K562 (cell line): ENCODE results near the gene USP20. TPM values are rescaled to one million over a fixed set of nuclear protein-coding genes. Genes with fewer than 3 reads are reported as not detected.

Source experiments
- E2F6 ChIP-seq, 2 experiments: IDR thresholded peaks; 2 replicates each; pipeline ENCODE4 v1.6.1; 2011; ENCODE audit warnings: borderline replicate concordance in 1 of 2, control low read depth in 1 of 2, low read depth in 1 of 2, low read length in 1 of 2, mild to moderate bottlenecking in 1 of 2, mixed read lengths in 1 of 2, moderate library complexity in 1 of 2; ENCODE audit not compliant: insufficient read depth in 1 of 2, insufficient read length in 1 of 2, poor library complexity in 1 of 2, severe bottlenecking in 1 of 2; ENCODE audit errors: extremely low read depth in 1 of 2
- EGR1 ChIP-seq: fragments of 450-650 bp; conservative IDR thresholded peaks from 2 replicates; pipeline ENCODE4 v1.6.1; 2017; ENCODE audit warnings: mild to moderate bottlenecking
- GTF2A2 ChIP-seq: IDR thresholded peaks from 2 replicates; pipeline ENCODE4 v1.6.1; 2016; ENCODE audit warnings: mild to moderate bottlenecking, missing genetic modification characterization, missing compliant biosample characterization
- MNT ChIP-seq, 2 experiments: fragments of 450-650 bp; conservative IDR thresholded peaks; 2 replicates each; pipeline ENCODE4 v1.6.1; 2017; ENCODE audit warnings: mild to moderate bottlenecking in 2 of 2, moderate library complexity in 2 of 2
- MYBL2 ChIP-seq, 2 experiments: fragments of 450-650 bp in 1 of 2; sonication (generic) in 1 of 2; formaldehyde crosslinking in 1 of 2; IDR thresholded peaks; 2 replicates each; pipeline versions ENCODE4 v1.6.1 to v1.8.1; 2017 to 2022; ENCODE audit warnings: borderline replicate concordance in 1 of 2, inconsistent platforms in 1 of 2, low read depth in 1 of 2, mild to moderate bottlenecking in 1 of 2, missing genetic modification reagents in 1 of 2, moderate library complexity in 1 of 2
- NCOR1 ChIP-seq: fragments of 450-650 bp; IDR thresholded peaks from 2 replicates; pipeline ENCODE4 v1.6.1; 2016; ENCODE audit warnings: mild to moderate bottlenecking, moderate library complexity
- NUFIP1 ChIP-seq: fragments of 450-650 bp; IDR thresholded peaks from 2 replicates; pipeline ENCODE4 v1.6.1; 2018; ENCODE audit not compliant: partially characterized antibody
- OTX1 ChIP-seq: fragments of 450-650 bp; formaldehyde crosslinking; IDR thresholded peaks from 2 replicates; pipeline ENCODE4 v1.4.0; 2022; ENCODE audit warnings: mild to moderate bottlenecking
- RERE ChIP-seq: sonication (generic); formaldehyde crosslinking; IDR thresholded peaks from 2 replicates; pipeline ENCODE4 v1.8.0; 2023; ENCODE audit warnings: missing genetic modification reagents, mild to moderate bottlenecking, borderline replicate concordance
- UBTF ChIP-seq, 2 experiments: IDR thresholded peaks; 2 replicates each; pipeline ENCODE4 v1.6.1; 2012; ENCODE audit warnings: improper control_type of control experiment in 2 of 2, low read depth in 2 of 2, low read length in 2 of 2, borderline replicate concordance in 1 of 2
- ZNF41 ChIP-seq: fragments of 250-450 bp; sonication (Bioruptor Pico); conservative IDR thresholded peaks from 2 replicates; pipeline ENCODE4 v1.4.0; 2020; ENCODE audit warnings: mild to moderate bottlenecking
- ZNF76 ChIP-seq: fragments of 250-450 bp; sonication (Bioruptor Pico); IDR thresholded peaks from 2 replicates; pipeline ENCODE4 v1.4.0; 2020; ENCODE audit warnings: mild to moderate bottlenecking, moderate library complexity, borderline replicate concordance
- polyA plus RNA-seq, 8 experiments: library from polyadenylated mRNA; depleted of rRNA in 4 of 8; stranded (reverse) in 5 of 8; unstranded in 3 of 8; fragments of >200 nt; fragmentation: Nextera tagmentation in 2 of 8; fragmentation: Illumina TruSeq in 1 of 8; extraction: Ambion mirVana in 2 of 8; extraction: Trizol in 1 of 8; gene quantifications; 2 replicates each; pipeline versions ENCODE4 v1.2.1 to v1.2.3, GENCODE V29; 2011 to 2014; ENCODE audit warnings: inconsistent platforms in 1 of 8, missing spikeins in 1 of 8
- total RNA-seq, 7 experiments: library from RNA; depleted of rRNA in 6 of 7; stranded (reverse); fragments of >200 nt in 6 of 7; fragmentation: Illumina TruSeq in 2 of 7; extraction: Trizol in 2 of 7; gene quantifications; 2 replicates each; pipeline versions ENCODE4 v1.2.1 to v1.2.3, GENCODE V29; 2011 to 2021; ENCODE audit warnings: low replicate concordance in 1 of 7
- TF ChIP-seq, protein P1 (sequence below): fragments of 250-450 bp; sonication (Bioruptor Pico); IDR thresholded peaks from 2 replicates; pipeline ENCODE4 v1.4.0; 2020

USP20 gene
- total and polyA plus RNA-seq, 9 of the 15 experiments (the other 6 are each of a cell fraction or from before 2014, with no cell fraction given), result 1.9 to 136 (median 49.1) TPM

- no peak for TF ChIP-seq UBTF (IDR thresholded peaks at IDR 0.05; ENCODE audit: borderline replicate concordance in 1 of 2, low read depth in 2 of 2, low read length in 2 of 2)
- TF ChIP-seq, protein P1, sequence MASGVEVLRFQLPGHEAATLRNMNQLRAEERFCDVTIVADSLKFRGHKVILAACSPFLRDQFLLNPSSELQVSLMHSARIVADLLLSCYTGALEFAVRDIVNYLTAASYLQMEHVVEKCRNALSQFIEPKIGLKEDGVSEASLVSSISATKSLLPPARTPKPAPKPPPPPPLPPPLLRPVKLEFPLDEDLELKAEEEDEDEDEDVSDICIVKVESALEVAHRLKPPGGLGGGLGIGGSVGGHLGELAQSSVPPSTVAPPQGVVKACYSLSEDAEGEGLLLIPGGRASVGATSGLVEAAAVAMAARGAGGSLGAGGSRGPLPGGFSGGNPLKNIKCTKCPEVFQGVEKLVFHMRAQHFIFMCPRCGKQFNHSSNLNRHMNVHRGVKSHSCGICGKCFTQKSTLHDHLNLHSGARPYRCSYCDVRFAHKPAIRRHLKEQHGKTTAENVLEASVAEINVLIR (CRISPR knock-in tag), result no peak
- TF ChIP-seq MYBL2 (IDR thresholded peaks at IDR 0.05; ENCODE audit: low read depth), result no peak
- TF ChIP-seq MYBL2 (CRISPR knock-in tag; IDR thresholded peaks at IDR 0.05; ENCODE audit: borderline replicate concordance), result no peak
- TF ChIP-seq RERE, result no peak
- no peak for TF ChIP-seq EGR1
- peak in 1 of 2 experiments; percentile 46 for TF ChIP-seq E2F6 (IDR thresholded peaks at IDR 0.05; ENCODE audit: borderline replicate concordance in 1 of 2, extremely low read depth in 1 of 2, insufficient read depth in 1 of 2, insufficient read length in 1 of 2, low read depth in 1 of 2, low read length in 1 of 2, poor library complexity in 1 of 2, severe bottlenecking in 1 of 2)
- TF ChIP-seq ZNF41 (CRISPR knock-in tag), result 0 out of 2 replicates have a peak, but pooled peaks have one; percentile 22
- no peak for TF ChIP-seq ZNF76
- no peak for TF ChIP-seq NCOR1
- no peak for TF ChIP-seq OTX1 (CRISPR knock-in tag)
- TF ChIP-seq GTF2A2 (tag), result no peak
- no peak for TF ChIP-seq NUFIP1
- no peak for TF ChIP-seq MNT (conservative IDR thresholded peaks at IDR 0.05)
These were observed 21.9 kb downstream of the USP20 start (continued) for GRCh38 chr9:129857207-129857606.
